ENCODE measurements around the gene EEA1.
"Not testable (repeated sequence)": the region's sequence is repeated elsewhere in the genome, so short reads cannot be mapped to it uniquely, and the experiment has no call there.

The EEA1 gene

DNA sequence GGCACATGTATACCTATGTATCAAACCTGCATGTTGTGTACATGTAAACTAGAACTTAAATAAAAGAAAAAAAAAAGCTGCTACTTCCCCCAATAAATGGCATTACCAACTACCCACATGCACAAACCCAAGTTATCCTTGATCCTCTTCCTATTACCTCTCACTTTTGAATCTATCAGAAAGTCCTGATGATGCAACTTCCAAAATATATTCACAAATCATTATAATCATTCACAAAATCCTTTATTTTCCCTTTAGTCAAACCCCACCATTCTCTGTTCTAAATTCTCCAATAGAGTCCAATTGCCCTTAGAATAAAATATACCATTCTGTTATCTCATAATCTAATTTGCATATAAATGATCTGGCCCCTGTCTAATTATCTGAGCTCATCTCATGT is 134.3 kb downstream of the EEA1 start:
- no peak for DNase-seq

GRCh38 chr12:92794356-92794755 is 134.7 kb downstream of the EEA1 start:
- DNase-seq = not testable (repeated sequence)

GRCh38 chr12:92786045-92786444 is 143.1 kb downstream of the EEA1 start:
- DNase-seq = no peak

DNA sequence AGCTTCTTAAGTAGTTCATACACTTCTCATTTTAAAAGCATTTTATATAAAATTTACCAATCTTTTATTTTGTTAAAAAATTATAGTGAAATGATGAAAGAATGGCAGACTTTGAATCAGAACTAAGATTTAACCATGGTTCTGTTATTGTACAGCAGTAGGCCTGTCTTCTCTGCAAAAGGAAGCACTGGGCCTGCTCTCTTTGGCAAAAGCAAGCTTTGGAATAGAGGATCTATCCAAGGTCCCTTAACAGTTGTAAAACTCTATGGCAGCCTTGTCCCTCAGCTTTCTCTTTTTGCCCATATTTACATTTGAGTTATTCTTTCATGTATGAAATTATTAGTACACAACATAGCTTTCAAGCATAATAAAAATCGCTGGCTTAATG is 143.5 kb downstream of the EEA1 start:
- DNase-seq = no peak

GRCh38 chr12:92784797-92785562 is 144.1 kb downstream of the EEA1 start:
- DNase-seq = peak; percentile 13 to 57

DNA sequence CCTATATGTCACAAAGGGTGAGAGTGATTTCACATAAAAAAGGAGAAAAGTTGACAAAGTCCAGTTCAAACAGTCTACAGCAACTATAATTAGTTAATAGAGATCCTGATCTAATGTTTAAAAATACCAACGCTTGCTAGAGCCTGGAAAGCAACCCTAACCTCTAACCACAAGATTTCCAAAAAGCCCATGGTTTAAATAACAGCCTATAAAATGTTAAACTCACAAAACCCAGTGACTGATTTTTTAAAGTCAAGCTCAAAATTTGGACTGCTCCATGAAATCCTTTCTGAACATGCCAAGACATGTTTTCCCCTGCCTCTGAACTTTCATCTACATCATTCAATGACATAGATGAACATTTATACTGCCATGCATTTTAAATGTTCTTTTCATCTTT is 144.7 kb downstream of the EEA1 start:
- no peak for DNase-seq

GRCh38 chr12:92779902-92780301 is 149.2 kb downstream of the EEA1 start:
- DNase-seq = no peak

DNA sequence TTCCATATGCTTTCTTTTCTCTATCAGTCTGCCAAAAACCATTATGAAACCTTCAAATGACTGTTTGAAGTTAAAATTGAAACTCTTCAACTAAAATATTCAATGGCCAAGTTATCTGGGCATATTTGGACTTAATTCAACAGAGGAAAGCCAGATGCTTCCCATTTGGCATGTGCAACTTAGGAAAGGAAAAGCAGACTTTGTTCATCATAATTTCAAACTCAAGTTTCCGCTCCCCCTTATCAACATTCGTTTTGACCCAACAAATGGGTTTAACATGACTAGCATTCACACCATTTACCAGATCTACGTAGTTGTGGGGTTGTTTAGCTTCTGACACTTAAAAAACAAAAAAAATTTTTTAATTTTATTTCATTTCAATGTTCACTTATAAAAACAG is 150.6 kb downstream of the EEA1 start:
- DNase-seq = no peak

DNA sequence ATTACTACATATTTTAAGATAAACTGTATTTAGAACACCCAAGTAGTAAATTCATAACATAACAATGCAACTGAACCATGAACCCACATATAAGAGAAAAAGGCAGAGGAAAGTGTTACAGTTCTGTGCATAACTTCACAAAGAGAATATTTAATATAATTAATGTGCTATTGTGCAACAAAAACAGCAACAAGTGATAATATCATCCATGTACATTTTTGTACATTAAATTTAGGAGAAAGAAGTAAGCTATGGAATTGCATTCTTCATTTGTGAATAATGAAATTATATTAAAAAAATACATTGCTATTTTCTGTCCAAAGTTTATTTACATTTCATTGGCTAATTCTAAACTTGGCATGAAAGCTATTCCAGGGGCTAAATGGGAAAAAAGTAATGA is 153.7 kb downstream of the EEA1 start:
- DNase-seq = no peak

DNA sequence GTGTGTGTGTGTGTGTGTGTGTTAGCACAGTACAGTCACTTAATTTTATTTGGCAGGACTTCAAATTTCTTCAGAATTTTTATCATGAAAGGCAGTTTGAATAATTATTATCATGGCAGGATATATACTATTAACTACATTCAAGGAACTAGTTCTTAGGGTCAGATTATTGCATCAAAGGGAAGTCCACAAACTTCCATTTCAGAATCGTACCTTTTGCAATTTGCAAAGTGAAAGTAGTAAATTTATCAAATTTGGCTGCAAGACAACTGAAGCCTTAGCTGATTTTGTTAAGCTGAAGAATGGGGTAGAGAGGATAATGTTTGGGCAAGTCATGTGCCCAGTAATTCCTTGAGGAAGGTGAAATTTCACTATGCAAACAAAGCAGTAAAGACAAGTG is 158.1 kb downstream of the EEA1 start:
- no peak for DNase-seq

GRCh38 chr12:92769124-92769901 is 159.8 kb downstream of the EEA1 start:
- no peak for DNase-seq

DNA sequence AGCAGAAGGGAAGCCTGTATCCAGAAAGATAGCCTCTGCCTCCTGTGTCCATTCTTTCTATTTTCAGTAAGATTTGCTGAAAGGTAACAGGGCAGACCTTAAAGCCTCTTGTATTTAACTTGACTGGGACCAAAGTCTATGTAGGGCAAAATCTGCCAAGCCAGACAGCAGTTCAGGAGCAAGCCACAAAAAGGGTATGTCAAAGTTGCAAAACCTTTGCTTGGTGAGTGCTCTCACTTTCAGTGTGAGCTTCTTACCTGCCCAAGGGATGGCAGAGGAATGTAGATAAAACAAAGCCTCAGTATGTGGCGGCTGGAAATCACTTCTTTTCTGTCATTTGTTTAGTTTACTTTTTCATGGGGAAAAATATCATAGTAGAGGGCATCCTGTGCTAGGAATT is 163.2 kb downstream of the EEA1 start:
- no peak for DNase-seq

GRCh38 chr12:92764831-92765230 is 164.3 kb downstream of the EEA1 start:
- DNase-seq = no peak

GRCh38 chr12:92762773-92763172 is 166.3 kb downstream of the EEA1 start:
- DNase-seq = no peak

DNA sequence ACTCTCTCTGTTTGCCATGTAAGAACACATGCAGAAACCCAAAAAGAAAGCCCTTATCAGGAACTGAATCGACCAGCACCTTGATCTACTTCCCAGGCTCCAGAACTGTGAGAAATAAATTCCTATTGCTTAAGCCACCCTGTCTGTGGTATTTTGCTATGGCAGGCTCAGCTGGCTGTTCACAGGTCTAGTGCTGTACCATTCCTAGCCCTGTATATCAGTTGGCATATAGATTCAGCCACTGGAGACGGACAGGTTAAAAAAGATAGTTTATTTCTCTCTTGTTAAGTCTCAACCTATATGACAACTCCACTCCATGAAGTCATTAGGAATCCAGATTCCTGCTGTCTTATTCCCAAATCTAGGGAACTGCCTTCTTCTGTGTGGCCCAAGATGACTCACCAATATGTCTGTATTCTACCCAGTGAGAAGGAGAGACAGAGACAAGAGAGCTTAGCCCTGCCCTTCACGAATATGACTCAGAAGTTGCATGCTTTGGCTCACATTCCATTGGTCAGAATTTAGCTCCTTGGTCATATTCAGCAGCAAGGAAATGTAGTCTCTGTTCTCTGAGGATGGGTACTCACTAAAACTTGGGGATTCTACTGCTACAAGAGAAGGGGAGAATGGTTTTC is 169.3 kb downstream of the EEA1 start:
- no peak for DNase-seq

GRCh38 chr12:92757597-92758121 is 171.4 kb downstream of the EEA1 start:
- no peak for DNase-seq

- no peak for DNase-seq
Observed at GRCh38 chr12:92756898-92757596, 172.0 kb downstream of the EEA1 start.

GRCh38 chr12:92753976-92754885 is 174.9 kb downstream of the EEA1 start:
- no peak for DNase-seq

DNA sequence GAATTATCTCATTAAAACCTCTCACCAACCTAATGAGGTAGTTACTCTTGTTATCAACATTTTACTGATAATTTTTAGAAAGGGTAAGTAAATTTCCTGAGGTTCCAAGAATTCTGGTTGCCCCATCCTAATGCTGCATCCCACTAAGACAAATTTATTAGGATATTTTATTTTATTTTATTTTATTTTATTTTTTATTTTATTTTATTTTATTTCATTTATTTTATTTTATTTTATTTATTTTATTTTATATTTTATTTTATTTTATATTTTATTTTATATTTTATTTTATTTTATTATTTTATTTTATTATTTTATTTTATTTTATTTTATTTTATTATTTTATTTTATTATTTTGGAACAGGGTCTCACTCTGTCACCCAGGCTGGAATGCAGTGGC is 179.4 kb downstream of the EEA1 start:
- DNase-seq = not testable (repeated sequence)

DNA sequence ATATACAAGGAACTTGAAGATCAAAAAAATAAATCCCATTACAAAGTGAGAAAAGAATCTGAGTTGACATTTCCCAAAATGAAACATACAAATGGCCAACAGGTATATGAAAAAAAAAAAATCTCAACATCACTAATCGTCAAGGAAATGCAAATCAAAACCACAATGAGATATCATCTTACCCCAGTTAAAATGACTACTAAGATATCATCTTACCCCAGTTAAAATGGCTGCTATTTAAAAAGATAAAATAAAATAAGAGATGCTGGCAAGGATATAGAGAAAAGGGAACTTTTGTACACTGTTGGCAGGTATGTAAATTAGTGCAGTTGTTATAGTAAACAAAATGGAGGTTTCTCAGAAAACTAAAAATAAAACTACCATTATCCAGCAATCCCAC is 181.9 kb downstream of the EEA1 start:
- DNase-seq = no peak

DNA sequence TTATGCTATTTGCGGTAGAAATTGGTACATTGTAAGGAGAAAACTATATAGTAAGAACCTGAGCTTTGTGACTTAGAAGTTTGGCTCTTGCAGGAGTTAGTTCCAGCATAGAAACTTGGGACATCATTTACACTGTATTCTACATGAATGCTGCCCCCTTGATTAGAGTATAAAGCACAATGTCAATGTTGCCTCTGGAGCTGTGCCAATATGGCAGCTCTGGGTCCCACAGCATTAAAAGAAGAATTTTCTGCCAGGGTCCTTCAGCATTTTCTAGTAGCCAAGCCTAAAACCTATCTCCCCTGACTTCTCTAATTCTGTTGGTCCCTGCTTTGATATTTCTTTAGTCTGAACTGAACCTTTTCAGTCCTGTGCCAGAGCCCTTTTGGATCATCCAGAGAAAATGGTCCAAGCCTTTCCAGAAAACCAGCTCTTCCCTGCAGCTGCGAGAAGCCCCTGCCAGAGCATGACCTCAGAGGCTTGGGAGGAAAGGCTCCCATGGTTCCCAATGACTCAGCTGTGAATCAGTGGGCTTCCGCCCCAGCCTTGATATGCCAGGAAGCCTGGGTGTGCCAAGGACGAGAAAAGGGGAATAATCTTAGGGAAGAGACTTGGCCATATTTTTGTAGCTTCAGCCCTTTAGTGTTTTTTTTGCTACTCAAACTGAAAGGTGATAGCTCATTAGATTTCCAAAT is 183.1 kb downstream of the EEA1 start:
- DNase-seq = no peak

All from NCI-H187 (cell line).